Measurements from ENCODE around the gene STOX2.
"Not testable (repeated sequence)": the region's sequence is repeated elsewhere in the genome, so short reads cannot be mapped to it uniquely, and the experiment has no call there.

STOX2 gene

GRCh38 chr4:184030764-184031163 is 125.7 kb downstream of the STOX2 start:
- no peak for DNase-seq

- no peak for DNase-seq
Observed at GRCh38 chr4:184032091-184032490, 127.0 kb downstream of the STOX2 start.

DNA sequence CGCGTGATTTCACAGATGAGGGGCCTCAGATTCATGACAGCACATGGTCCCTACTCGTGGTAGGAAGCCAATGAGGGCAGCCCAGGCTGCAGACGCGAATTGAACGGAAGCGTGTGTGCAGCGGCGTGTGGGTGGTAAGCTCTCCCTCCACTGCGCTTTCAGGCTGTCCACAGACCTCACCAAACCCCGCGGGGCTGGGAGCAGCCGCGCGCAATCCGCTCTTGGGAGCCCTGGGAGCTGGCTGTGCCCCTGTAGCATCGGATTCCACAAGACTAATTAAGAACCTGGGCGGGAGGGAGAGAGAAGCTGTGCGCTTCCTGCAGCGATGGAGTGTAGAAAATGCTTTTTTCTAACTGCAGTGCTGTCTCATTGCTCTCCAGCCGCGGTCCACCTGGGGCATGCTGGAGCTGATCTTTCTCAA is 134.9 kb downstream of the STOX2 start:
- DNase-seq = no peak

GRCh38 chr4:184041156-184041555 is 136.0 kb downstream of the STOX2 start:
- DNase-seq = no peak

DNA sequence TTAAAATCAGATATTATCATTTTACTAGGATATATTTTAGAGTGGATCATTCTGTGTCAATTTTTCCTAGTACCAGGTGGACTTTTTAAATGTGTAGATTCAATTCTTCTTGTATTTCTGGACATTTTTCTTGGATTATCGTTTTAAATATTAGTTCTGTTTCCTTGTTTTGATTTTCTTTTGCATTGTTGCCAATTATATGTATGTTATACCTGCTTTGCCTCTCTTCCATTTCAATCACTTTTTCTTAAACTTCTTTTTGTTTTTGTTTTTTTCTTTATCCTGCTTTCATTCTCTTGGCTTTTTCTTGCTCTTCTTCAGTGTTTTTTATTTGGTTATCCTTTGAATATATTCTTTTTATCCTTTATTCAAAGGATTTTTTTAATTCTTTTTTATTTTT is 141.0 kb downstream of the STOX2 start:
- DNase-seq = no peak

GRCh38 chr4:184051262-184051661 is 146.2 kb downstream of the STOX2 start:
- not testable (repeated sequence) for DNase-seq

DNA sequence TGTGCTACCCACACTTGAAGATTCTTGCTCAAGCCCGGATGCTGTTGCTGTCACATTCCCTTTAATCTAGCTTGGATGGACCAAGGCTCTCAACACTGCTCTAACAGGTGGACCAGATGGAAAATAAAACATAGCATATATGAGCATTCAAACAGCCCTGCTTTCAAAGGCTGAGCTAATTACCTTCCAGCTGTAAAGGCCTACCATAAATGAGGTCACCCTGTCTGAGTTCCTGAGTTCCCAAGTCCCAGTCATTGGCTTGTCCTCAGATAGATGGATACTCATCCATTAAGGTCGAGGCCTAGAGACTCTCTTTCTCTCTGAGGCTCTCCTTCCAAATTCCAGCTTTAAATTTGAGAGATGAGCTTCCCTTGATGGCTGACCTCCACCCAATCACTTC is 147.5 kb downstream of the STOX2 start:
- DNase-seq = no peak

DNA sequence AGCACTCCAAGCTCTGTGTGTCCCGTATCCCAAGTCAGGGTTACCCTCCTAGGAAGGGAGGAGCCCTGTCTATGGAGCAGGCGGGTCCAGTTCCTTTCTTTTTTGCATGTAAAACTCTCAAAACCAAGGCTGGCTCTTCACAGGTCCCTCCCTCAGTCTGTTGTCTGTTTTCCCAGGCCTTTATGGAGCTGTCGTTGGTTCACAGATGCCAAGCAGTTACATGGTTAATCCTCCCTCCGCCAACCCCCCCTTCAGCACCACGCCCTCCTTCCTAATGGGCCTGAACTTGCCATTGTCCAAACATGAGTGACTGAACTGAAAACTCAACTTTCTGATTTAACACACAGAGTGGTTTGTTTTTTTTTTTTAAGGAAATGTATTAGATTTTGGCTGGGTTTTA is 148.3 kb downstream of the STOX2 start:
- DNase-seq = no peak

DNA sequence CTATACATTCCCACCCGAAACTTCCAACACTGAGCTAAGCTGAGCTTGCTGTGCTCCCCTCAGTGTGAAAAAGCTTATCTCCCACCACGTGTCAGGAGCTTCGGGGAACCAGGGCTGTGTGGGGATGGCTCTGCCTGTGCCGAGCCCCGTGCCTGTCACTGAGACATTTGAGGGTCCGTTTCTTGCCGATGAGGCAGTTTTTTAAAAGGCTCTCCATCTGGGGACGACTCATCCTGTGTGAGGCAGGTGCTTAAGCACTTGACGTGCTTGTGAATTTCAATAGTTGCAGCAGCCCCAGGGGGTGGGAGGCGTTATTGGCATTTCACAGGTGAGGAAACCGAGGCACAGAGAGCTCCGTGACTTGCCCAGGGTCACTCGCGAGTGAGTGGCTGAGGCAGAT is 151.8 kb downstream of the STOX2 start:
- no peak for DNase-seq

- DNase-seq = no peak
Observed at GRCh38 chr4:184058026-184058425, 152.9 kb downstream of the STOX2 start.

GRCh38 chr4:184059099-184059498 is 154.0 kb downstream of the STOX2 start:
- DNase-seq = no peak

GRCh38 chr4:184061582-184061981 is 156.5 kb downstream of the STOX2 start:
- no peak for DNase-seq

GRCh38 chr4:184062769-184063168 is 157.7 kb downstream of the STOX2 start:
- no peak for DNase-seq

GRCh38 chr4:184064877-184065276 is 159.8 kb downstream of the STOX2 start:
- DNase-seq = no peak

DNA sequence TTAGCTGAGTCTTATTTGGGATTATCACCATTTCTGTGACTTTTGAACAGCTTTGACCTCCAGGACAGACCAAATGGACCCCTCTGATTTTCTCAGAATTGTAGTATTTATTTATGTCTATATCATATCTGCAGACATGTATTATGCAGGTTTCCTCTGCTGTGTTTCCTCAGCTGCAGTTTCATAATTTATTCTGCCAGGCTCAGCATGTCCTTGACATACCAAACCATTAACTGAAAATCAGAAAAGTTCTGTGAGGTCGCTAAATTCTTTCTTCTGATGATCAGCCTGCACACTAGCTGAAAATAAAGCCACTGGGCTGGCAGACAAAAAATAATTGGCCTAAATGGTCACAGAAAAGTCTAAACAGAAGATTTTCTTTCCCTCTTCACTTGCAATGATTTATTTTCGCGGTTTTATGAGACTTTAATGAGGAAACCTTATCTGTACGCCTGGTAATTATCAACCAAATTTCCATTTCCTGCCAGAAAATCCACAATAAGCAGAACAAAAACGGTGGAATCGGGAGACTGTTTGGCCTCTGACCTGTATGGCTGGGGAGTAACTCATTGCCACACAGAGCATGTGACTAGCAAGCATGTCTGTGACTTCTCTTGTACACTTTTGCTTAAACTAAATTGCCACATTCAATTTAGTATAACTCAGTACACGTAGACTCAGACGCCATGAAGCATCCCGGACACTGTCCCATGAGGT is 161.6 kb downstream of the STOX2 start:
- no peak for DNase-seq

- no peak for DNase-seq
Observed at GRCh38 chr4:184067931-184068554, 162.9 kb downstream of the STOX2 start.

All from NCI-H1436 treated with DMSO at 0.1 percent for 48 hours (cell line).